ENCODE results near the gene SEC14L5. TPM values are rescaled to one million over a fixed set of nuclear protein-coding genes. Genes with fewer than 3 reads are reported as not detected.

The SEC14L5 gene
- total RNA-seq, 1 donor from 2014 or later = not detected

DNA sequence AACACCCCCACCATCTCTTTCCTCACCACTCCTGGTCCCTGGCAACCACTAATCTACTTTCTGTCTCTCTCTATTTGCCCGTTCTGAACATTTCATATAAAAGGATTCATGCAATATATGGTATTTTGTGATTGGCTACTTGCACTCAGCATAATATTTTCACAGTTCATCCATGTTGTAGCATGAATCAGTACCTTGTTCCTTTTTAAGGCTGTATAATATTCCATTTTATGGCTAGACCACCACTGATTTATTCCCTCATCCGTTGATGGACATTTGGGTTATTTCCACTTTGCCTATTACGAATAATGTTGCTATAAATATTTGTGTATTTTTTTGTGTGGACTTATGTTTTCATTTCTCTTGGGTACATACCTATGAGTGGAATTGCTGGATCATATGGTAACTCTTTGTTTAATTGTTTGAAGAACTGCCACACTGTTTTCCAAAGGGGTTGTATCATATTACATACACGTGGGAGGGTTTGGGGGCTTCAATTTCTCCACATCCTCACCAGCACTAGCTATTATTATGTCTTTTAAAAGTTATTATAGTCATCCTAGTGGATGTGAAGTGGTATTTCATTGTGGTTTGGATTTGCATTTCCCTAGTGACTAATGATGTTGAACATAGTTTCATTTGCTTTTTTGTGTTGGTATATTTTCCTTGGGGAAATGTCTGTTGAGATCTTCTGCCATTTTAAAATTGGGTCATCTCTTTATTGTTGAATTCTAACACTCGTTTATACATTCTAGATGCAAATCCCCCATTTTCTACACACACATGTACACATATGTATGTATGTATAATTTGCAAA is 26.3 kb downstream of the SEC14L5 start:
- Mint-ChIP-seq H3K9me3 (ENCODE audit: unreplicated experiment) (no peaks in the 10 kb centered on the region), H3K27ac (ENCODE audit: unreplicated experiment) (no peak overlapping the region), H3K36me3 (ENCODE audit: unreplicated experiment) (no peaks in the 10 kb centered on the region), H3K4me1 (ENCODE audit: unreplicated experiment) (no peaks in the 10 kb centered on the region), H3K27me3 (ENCODE audit: unreplicated experiment) (peaks cover 32% of the 10 kb centered on the region), H3K4me3 (ENCODE audit: unreplicated experiment) (no peak overlapping the region)
- TF ChIP-seq, protein P1, sequence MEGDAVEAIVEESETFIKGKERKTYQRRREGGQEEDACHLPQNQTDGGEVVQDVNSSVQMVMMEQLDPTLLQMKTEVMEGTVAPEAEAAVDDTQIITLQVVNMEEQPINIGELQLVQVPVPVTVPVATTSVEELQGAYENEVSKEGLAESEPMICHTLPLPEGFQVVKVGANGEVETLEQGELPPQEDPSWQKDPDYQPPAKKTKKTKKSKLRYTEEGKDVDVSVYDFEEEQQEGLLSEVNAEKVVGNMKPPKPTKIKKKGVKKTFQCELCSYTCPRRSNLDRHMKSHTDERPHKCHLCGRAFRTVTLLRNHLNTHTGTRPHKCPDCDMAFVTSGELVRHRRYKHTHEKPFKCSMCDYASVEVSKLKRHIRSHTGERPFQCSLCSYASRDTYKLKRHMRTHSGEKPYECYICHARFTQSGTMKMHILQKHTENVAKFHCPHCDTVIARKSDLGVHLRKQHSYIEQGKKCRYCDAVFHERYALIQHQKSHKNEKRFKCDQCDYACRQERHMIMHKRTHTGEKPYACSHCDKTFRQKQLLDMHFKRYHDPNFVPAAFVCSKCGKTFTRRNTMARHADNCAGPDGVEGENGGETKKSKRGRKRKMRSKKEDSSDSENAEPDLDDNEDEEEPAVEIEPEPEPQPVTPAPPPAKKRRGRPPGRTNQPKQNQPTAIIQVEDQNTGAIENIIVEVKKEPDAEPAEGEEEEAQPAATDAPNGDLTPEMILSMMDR (IDR thresholded peaks at IDR 0.05) = no peak
- DNase-seq (ENCODE audit: extremely low spot score, unreplicated experiment) = no peak

DNA sequence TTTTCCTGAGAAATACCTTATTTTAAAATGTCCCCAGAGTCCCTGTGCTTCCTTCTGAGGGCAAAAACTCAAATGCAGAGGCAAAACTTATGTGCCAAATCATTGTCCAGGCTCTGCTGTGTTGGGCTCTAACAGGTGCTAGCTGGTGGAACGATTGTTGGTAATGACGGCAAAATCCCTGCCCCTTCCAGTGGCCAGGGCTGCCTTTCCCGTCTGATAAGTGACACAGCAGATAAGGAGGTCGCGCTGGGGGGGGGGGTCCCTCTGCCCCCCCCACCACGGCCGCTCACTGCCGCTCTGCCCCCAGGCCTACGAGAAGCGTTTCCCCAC is 29.1 kb downstream of the SEC14L5 start:
- no peak overlapping the region for H3K4me3 Mint-ChIP-seq (ENCODE audit: unreplicated experiment)
- H3K27me3 Mint-ChIP-seq (ENCODE audit: unreplicated experiment) = peaks cover 27% of the 10 kb centered on the region
- no peaks in the 10 kb centered on the region for H3K9me3 Mint-ChIP-seq (ENCODE audit: unreplicated experiment)
- TF ChIP-seq, protein P1 (IDR thresholded peaks at IDR 0.05) = no peak
- H3K4me1 Mint-ChIP-seq (ENCODE audit: unreplicated experiment) = no peaks in the 10 kb centered on the region
- H3K27ac Mint-ChIP-seq (ENCODE audit: unreplicated experiment) = no peak overlapping the region
- DNase-seq (ENCODE audit: extremely low spot score, unreplicated experiment) = no peak
- H3K36me3 Mint-ChIP-seq (ENCODE audit: unreplicated experiment) = no peaks in the 10 kb centered on the region

DNA sequence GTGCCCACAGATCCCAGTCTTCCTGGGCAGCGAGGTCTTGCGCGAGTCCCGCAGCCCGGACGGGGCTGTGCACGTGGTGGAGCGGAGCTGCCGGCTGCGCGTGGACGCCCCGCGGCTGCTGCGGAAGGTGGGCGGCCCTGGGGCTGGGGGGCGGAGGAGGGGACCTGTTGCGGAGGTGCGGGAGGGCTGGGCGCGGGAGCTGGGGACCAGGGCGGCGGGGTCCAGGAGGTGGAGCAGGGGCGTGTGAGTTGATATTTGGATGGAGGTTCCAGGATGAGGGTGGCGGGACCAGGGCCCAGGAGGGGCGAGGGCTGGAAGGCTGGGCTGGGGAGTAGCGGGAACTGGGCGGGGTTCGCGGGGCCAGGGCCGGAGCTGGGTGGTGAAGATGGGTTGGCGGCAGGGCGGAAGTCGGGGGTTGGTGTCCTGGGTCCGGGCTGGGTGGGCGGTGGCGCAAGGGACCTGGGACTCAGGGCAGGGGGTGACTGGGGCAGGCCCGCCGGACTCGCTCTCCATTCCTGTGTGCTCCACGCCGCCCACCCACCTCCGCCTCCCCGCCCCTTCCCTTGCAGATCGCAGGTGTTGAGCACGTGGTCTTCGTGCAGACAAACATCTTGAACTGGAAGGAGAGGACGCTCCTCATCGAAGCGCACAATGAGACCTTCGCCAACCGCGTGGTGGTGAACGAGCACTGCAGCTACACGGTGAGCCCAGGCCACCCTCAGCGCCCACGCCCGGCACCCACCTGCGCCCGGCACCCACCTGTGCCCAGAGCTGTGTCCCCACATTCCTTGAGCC is 29.6 kb downstream of the SEC14L5 start:
- DNase-seq (ENCODE audit: extremely low spot score, unreplicated experiment) = no peak
- H3K36me3 Mint-ChIP-seq (ENCODE audit: unreplicated experiment) = no peaks in the 10 kb centered on the region
- no peak overlapping the region for H3K27ac Mint-ChIP-seq (ENCODE audit: unreplicated experiment)
- no peak overlapping the region for H3K4me3 Mint-ChIP-seq (ENCODE audit: unreplicated experiment)
- TF ChIP-seq, protein P1 (IDR thresholded peaks at IDR 0.05) = no peak
- H3K4me1 Mint-ChIP-seq (ENCODE audit: unreplicated experiment) = no peaks in the 10 kb centered on the region
- H3K9me3 Mint-ChIP-seq (ENCODE audit: unreplicated experiment) = no peaks in the 10 kb centered on the region
- H3K27me3 Mint-ChIP-seq (ENCODE audit: unreplicated experiment) = peaks cover 27% of the 10 kb centered on the region

DNA sequence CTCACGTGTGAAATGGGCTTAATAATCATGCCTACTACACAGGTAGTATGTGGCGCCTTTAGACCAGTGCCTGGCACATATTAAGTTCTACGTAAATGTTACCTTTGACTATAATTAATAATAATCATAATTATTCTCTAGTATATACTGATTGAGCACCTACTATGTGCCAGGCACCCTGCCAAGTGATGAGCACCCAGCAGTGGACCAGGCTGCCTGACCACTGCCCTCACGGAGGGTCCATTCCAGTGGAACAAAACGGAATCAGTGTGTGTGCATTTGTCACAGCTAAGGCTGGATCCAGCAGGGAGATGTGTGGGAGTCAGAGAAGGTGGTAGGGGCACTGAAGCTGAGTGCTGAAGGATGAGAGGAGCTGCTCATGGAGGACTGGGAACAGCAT is 30.5 kb downstream of the SEC14L5 start:
- Mint-ChIP-seq H3K27ac (ENCODE audit: unreplicated experiment) (no peak overlapping the region), H3K36me3 (ENCODE audit: unreplicated experiment) (no peaks in the 10 kb centered on the region), H3K4me1 (ENCODE audit: unreplicated experiment) (no peaks in the 10 kb centered on the region), H3K4me3 (ENCODE audit: unreplicated experiment) (no peak overlapping the region), H3K27me3 (ENCODE audit: unreplicated experiment) (peaks cover 27% of the 10 kb centered on the region), H3K9me3 (ENCODE audit: unreplicated experiment) (no peaks in the 10 kb centered on the region)
- no peak for DNase-seq (ENCODE audit: extremely low spot score, unreplicated experiment)
- TF ChIP-seq, protein P1 (IDR thresholded peaks at IDR 0.05) = no peak

DNA sequence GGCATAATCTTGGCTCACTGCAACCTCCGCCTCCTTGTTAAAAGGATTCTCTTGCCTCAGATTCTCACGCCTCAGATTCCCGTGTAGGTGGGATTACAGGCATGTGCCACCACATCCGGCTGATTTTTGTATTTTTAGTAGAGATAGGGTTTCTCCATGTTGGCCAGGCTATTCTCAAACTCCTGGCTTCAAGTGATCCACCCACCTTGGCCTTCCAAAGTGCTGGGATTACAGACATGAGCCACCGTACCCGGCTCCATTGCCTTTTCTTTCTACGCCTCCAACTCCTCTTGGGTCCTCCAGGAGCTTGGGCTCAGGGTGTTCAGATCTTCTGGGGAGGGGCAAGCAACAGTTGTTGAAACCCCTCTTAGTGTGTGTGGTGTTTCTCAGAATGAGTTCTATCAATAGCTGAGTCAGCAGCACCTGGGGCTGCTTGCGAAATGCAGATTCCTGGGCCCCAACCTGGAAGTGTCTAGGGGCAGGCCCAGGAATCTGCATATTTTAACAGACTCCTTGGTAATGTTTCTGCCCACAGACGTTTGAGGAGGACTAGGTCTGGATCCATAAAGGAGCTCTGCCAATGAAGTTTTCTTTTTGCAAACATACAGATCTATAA is 31.4 kb downstream of the SEC14L5 start:
- no peaks in the 10 kb centered on the region for H3K9me3 Mint-ChIP-seq (ENCODE audit: unreplicated experiment)
- TF ChIP-seq, protein P1 (IDR thresholded peaks at IDR 0.05) = no peak
- H3K27ac Mint-ChIP-seq (ENCODE audit: unreplicated experiment) = no peak overlapping the region
- H3K27me3 Mint-ChIP-seq (ENCODE audit: unreplicated experiment) = peaks cover 24% of the 10 kb centered on the region
- no peaks in the 10 kb centered on the region for H3K4me1 Mint-ChIP-seq (ENCODE audit: unreplicated experiment)
- H3K4me3 Mint-ChIP-seq (ENCODE audit: unreplicated experiment) = no peak overlapping the region
- no peak for DNase-seq (ENCODE audit: extremely low spot score, unreplicated experiment)
- no peaks in the 10 kb centered on the region for H3K36me3 Mint-ChIP-seq (ENCODE audit: unreplicated experiment)

All from osteocyte (in vitro differentiated cells).